DND-41 (cell line): ENCODE measurements around the gene MAP2K3.
"Not testable (repeated sequence)": the region's sequence is repeated elsewhere in the genome, so short reads cannot be mapped to it uniquely, and the experiment has no call there.

ENCODE experiments used
- EZH2 ChIP-seq: IDR thresholded peaks from 3 replicates; pipeline ENCODE4 v1.6.1; 2012; ENCODE audit warnings: borderline replicate concordance, low read depth, mild to moderate bottlenecking, moderate library complexity, low read length, inconsistent platforms; ENCODE audit not compliant: severe bottlenecking
- TF ChIP-seq, protein P1 (sequence below): IDR thresholded peaks from 2 replicates; pipeline ENCODE4 v1.5.1; 2012; ENCODE audit warnings: borderline replicate concordance, low read length, moderate library complexity, mild to moderate bottlenecking; ENCODE audit not compliant: poor library complexity, severe bottlenecking; ENCODE audit errors: extremely low read depth

GRCh38 chr17:21318856-21319255, 34.3 kb downstream of the MAP2K3 start:
- TF ChIP-seq, protein P1, sequence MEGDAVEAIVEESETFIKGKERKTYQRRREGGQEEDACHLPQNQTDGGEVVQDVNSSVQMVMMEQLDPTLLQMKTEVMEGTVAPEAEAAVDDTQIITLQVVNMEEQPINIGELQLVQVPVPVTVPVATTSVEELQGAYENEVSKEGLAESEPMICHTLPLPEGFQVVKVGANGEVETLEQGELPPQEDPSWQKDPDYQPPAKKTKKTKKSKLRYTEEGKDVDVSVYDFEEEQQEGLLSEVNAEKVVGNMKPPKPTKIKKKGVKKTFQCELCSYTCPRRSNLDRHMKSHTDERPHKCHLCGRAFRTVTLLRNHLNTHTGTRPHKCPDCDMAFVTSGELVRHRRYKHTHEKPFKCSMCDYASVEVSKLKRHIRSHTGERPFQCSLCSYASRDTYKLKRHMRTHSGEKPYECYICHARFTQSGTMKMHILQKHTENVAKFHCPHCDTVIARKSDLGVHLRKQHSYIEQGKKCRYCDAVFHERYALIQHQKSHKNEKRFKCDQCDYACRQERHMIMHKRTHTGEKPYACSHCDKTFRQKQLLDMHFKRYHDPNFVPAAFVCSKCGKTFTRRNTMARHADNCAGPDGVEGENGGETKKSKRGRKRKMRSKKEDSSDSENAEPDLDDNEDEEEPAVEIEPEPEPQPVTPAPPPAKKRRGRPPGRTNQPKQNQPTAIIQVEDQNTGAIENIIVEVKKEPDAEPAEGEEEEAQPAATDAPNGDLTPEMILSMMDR: not testable (repeated sequence)
- not testable (repeated sequence) for TF ChIP-seq EZH2
